GM23338 (cell line): ENCODE data around the gene MOB3B. TPM values are rescaled to one million over a fixed set of nuclear protein-coding genes. Genes with fewer than 3 reads are reported as not detected.

Experiments used
- ATAC-seq: fragments of 200-7000 bp; cut with Tn5 transposase; 3 replicates; pipeline ENCODE4 v1.9.1; 2020
- DNase-seq: peaks from one replicate; pipeline ENCODE4 v3.0.0-alpha.2; 2015; ENCODE audit warnings: low spot score
- H2AFZ ChIP-seq: fragments of 200-600 bp; sonication (generic); 2 replicates; pipeline ENCODE4 v1.8.0; 2016; ENCODE audit warnings: antibody characterized with exemption, mild to moderate bottlenecking, moderate library complexity
- H3F3A ChIP-seq: fragments of 200-600 bp; sonication (generic); replicated peaks from 2 replicates; pipeline ENCODE4 v1.8.0; 2017; ENCODE audit warnings: antibody characterized with exemption, mixed run types, low read depth
- H3K27ac ChIP-seq: fragments of 200-600 bp; sonication (generic); 2 replicates; pipeline ENCODE4 v1.6.1; 2016; ENCODE audit warnings: low read depth
- H3K27me3 ChIP-seq: fragments of 200-600 bp; sonication (generic); 2 replicates; pipeline ENCODE4 v1.8.0; 2016; ENCODE audit warnings: mild to moderate bottlenecking, mixed run types, moderate library complexity; ENCODE audit not compliant: insufficient read depth
- H3K36me3 ChIP-seq: fragments of 200-600 bp; sonication (generic); 2 replicates; pipeline ENCODE4 v1.8.0; 2016; ENCODE audit warnings: mild to moderate bottlenecking; ENCODE audit not compliant: insufficient read depth
- H3K4me1 ChIP-seq: fragments of 200-600 bp; sonication (generic); 2 replicates; pipeline ENCODE4 v1.8.0; 2016; ENCODE audit warnings: mild to moderate bottlenecking, moderate library complexity; ENCODE audit not compliant: insufficient read depth
- H3K4me2 ChIP-seq: fragments of 200-600 bp; sonication (generic); 2 replicates; pipeline ENCODE4 v1.7.1; 2017; ENCODE audit warnings: mixed run types
- H3K4me3 ChIP-seq: fragments of 200-600 bp; sonication (generic); 2 replicates; pipeline ENCODE4 v1.6.1; 2016; ENCODE audit warnings: mixed run types
- H3K79me2 ChIP-seq: fragments of 200-600 bp; sonication (generic); replicated peaks from 2 replicates; pipeline ENCODE4 v1.8.0; 2017; ENCODE audit warnings: mild to moderate bottlenecking; ENCODE audit not compliant: insufficient read depth
- H3K9me2 ChIP-seq: fragments of 200-600 bp; sonication (generic); 2 replicates; pipeline ENCODE4 v1.8.0; 2017; ENCODE audit not compliant: insufficient read depth
- H4K20me1 ChIP-seq: fragments of 200-600 bp; sonication (generic); replicated peaks from 2 replicates; pipeline ENCODE4 v1.8.0; 2017; ENCODE audit warnings: mild to moderate bottlenecking; ENCODE audit not compliant: insufficient read depth
- H3K27ac Mint-ChIP-seq: 2 replicates; pipeline ENCODE4 v1.8.0; 2020; ENCODE audit warnings: inconsistent platforms, mild to moderate bottlenecking, moderate library complexity, mixed read lengths
- H3K27me3 Mint-ChIP-seq: 3 replicates; pipeline ENCODE4 v1.8.0; 2022; ENCODE audit warnings: low read depth, mild to moderate bottlenecking, moderate library complexity, mixed read lengths, inconsistent platforms; ENCODE audit not compliant: insufficient read depth, poor library complexity
- H3K36me3 Mint-ChIP-seq: 3 replicates; pipeline ENCODE4 v1.8.0; 2021; ENCODE audit warnings: low read depth, mild to moderate bottlenecking, inconsistent platforms, moderate library complexity, mixed read lengths
- H3K4me1 Mint-ChIP-seq: 3 replicates; pipeline ENCODE4 v1.8.0; 2020; ENCODE audit warnings: mild to moderate bottlenecking, inconsistent platforms, mixed read lengths
- H3K4me3 Mint-ChIP-seq: 3 replicates; pipeline ENCODE4 v1.8.0; 2021; ENCODE audit warnings: moderate library complexity, mild to moderate bottlenecking, inconsistent platforms, mixed read lengths
- H3K9me3 Mint-ChIP-seq: 3 replicates; pipeline ENCODE4 v1.8.0; 2020; ENCODE audit warnings: moderate library complexity, mild to moderate bottlenecking, inconsistent platforms, mixed read lengths
- CREB1 ChIP-seq: fragments of 250-450 bp; sonication (Bioruptor Pico); IDR thresholded peaks from 2 replicates; pipeline ENCODE4 v1.5.0; 2020; ENCODE audit warnings: low read depth, mild to moderate bottlenecking, moderate library complexity
- ETS1 ChIP-seq: IDR thresholded peaks from 2 replicates; pipeline ENCODE4 v1.6.1; 2016; ENCODE audit warnings: antibody characterized with exemption
- EZH2 ChIP-seq: fragments of 200-600 bp; sonication (generic); IDR thresholded peaks from one replicate; pipeline ENCODE4 v1.8.0; 2017; ENCODE audit warnings: antibody characterized with exemption, mild to moderate bottlenecking, low read depth; ENCODE audit not compliant: unreplicated experiment
- EZH2phosphoT487 ChIP-seq: fragments of 200-600 bp; sonication (generic); IDR thresholded peaks from one replicate; pipeline ENCODE4 v1.8.1; 2018; ENCODE audit warnings: antibody characterized with exemption; ENCODE audit not compliant: unreplicated experiment
- POLR2AphosphoS5 ChIP-seq: IDR thresholded peaks from 2 replicates; pipeline ENCODE4 v1.6.1; 2016; ENCODE audit warnings: antibody characterized with exemption, low read depth
- REST ChIP-seq: IDR thresholded peaks from one replicate; pipeline ENCODE4 v1.6.1; 2018; ENCODE audit warnings: antibody characterized with exemption; ENCODE audit not compliant: unreplicated experiment
- ZNF114 ChIP-seq: fragments of 250-450 bp; sonication (Bioruptor Pico); IDR thresholded peaks from 2 replicates; pipeline ENCODE4 v1.5.0; 2020; ENCODE audit warnings: mild to moderate bottlenecking, moderate library complexity
- ZNF331 ChIP-seq: fragments of 250-450 bp; sonication (Bioruptor Pico); IDR thresholded peaks from 2 replicates; pipeline ENCODE4 v1.5.0; 2020; ENCODE audit warnings: low read depth, mild to moderate bottlenecking, moderate library complexity
- polyA plus RNA-seq: library from polyadenylated mRNA; unstranded; fragments of >200 nt; fragmentation: Nextera tagmentation; extraction: Ambion mirVana; gene quantifications from 2 replicates; pipeline ENCODE4 v1.2.1, GENCODE V29; 2016
- total RNA-seq: library from RNA; depleted of rRNA; stranded (reverse); fragments of >200 nt; shearing (Covaris generic); gene quantifications from 2 replicates; pipeline ENCODE4 v1.2.3, GENCODE V29; 2014

The MOB3B gene
- total and polyA plus RNA-seq, 2 experiments from 2014 or later, result 7.6 to 12.1 TPM

- H3K36me3 Mint-ChIP-seq, result no peaks in the 10 kb centered on the region
- Histone ChIP-seq H3K27ac (no peak overlapping the region), H3K4me3 (no peak overlapping the region), H4K20me1 (no peaks in the 10 kb centered on the region), H2AFZ (no peak overlapping the region), H3K36me3 (no peaks in the 10 kb centered on the region), H3F3A (no peaks in the 10 kb centered on the region), H3K4me2 (no peak overlapping the region), H3K27me3 (no peaks in the 10 kb centered on the region), H3K9me2 (no peaks in the 10 kb centered on the region), H3K79me2 (0 out of 2 replicates have a peak, but pooled peaks cover 6% of the 10 kb centered on the region), H3K4me1 (peaks cover 14% of the 10 kb centered on the region; the same call in 1 of the 2 replicates)
- TF ChIP-seq EZH2 (no peak), CREB1 (no peak), POLR2AphosphoS5 (no peak)
- H3K4me1 Mint-ChIP-seq, result peaks cover 44% of the 10 kb centered on the region
- ATAC-seq, result no peak
- H3K4me3 Mint-ChIP-seq, result no peak overlapping the region
- no peaks in the 10 kb centered on the region for H3K27me3 Mint-ChIP-seq
- DNase-seq, result peak; percentile 28
- H3K27ac Mint-ChIP-seq, result peak overlapping the region; percentile 66; the same call in 1 of the 2 replicates
- H3K9me3 Mint-ChIP-seq, result no peaks in the 10 kb centered on the region
Measured at GRCh38 chr9:27440888-27441740, 88.5 kb downstream of the MOB3B start.

- peaks cover 7% of the 10 kb centered on the region for H3K9me2 ChIP-seq
- ATAC-seq, result no peak
- H3K4me3 Mint-ChIP-seq, result no peak overlapping the region
- H3F3A ChIP-seq, result no peaks in the 10 kb centered on the region
- peaks cover 46% of the 10 kb centered on the region for H3K4me1 Mint-ChIP-seq
- no peaks in the 10 kb centered on the region for H3K36me3 ChIP-seq
- H3K4me2 ChIP-seq, result no peak overlapping the region
- H3K4me1 ChIP-seq, result peaks cover 10% of the 10 kb centered on the region
- no peaks in the 10 kb centered on the region for H3K27me3 ChIP-seq
- H3K4me3 ChIP-seq, result no peak overlapping the region
- no peak overlapping the region for H3K27ac Mint-ChIP-seq
- TF ChIP-seq ZNF331 (CRISPR knock-in tag), result no peak
- no peak for TF ChIP-seq EZH2phosphoT487
- TF ChIP-seq ETS1, result no peak
- TF ChIP-seq ZNF114 (CRISPR knock-in tag), result no peak
- no peak for TF ChIP-seq REST
- 0 out of 2 replicates have a peak, but pooled peaks cover 6% of the 10 kb centered on the region for H3K79me2 ChIP-seq
- no peaks in the 10 kb centered on the region for H4K20me1 ChIP-seq
- no peak overlapping the region for H3K27ac ChIP-seq
- no peaks in the 10 kb centered on the region for H3K36me3 Mint-ChIP-seq
- H2AFZ ChIP-seq, result no peak overlapping the region
- DNase-seq, result no peak
- no peaks in the 10 kb centered on the region for H3K27me3 Mint-ChIP-seq
- no peaks in the 10 kb centered on the region for H3K9me3 Mint-ChIP-seq
Measured at GRCh38 chr9:27438522-27438921, 91.1 kb downstream of the MOB3B start.
